ENCODE results near the gene DHFR2. TPM values are rescaled to one million over a fixed set of nuclear protein-coding genes. Genes with fewer than 3 reads are reported as not detected.
"Not testable (repeated sequence)": the region's sequence is repeated elsewhere in the genome, so short reads cannot be mapped to it uniquely, and the experiment has no call there.

The DHFR2 gene
- total RNA-seq, 2 donors from 2014 or later = 4.6 to 5.4 TPM

GRCh38 chr3:94082391-94082937 is 19.7 kb upstream of the DHFR2 start:
- no peak overlapping the region for H3K27ac ChIP-seq
- H3K9me3 ChIP-seq = no peaks in the 10 kb centered on the region
- H3K9ac ChIP-seq (ENCODE audit: low read depth in 2 of 2, low read length in 2 of 2) = no peak overlapping the region
- no peaks in the 10 kb centered on the region for H3K4me1 ChIP-seq
- no peaks in the 10 kb centered on the region for H3K27me3 ChIP-seq
- intact Hi-C loops (cut with DNase I) = no loop called here
- no peak for TF ChIP-seq CTCF (IDR thresholded peaks at IDR 0.05)
- H3K4me3 ChIP-seq = no peak overlapping the region
- H3K36me3 ChIP-seq = peaks cover 4% of the 10 kb centered on the region
- DNase-seq = no peak

DNA sequence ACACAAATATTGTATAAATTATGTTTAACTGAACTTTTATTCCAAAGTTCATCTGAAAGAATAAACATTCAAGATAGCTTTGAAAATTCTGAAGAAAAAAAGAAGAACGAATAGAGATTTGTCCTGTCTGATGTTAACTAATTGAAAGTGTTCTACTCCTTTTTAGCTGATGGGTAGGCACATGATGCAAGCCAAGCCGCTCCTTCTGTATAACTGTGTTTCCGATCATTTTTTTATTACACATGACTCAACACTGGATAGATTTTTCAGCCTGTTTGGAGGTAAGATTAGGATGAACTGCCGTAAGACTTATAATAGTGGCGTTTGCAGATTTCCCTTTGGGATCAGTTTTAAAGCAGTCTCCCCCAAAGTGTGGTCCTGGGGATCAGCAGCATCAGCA is 19.2 kb upstream of the DHFR2 start:
- Histone ChIP-seq H3K9ac (ENCODE audit: low read depth in 2 of 2, low read length in 2 of 2) (no peak overlapping the region), H3K27ac (no peak overlapping the region), H3K36me3 (peaks cover 4% of the 10 kb centered on the region), H3K4me3 (no peak overlapping the region), H3K9me3 (no peaks in the 10 kb centered on the region), H3K27me3 (no peaks in the 10 kb centered on the region), H3K4me1 (no peaks in the 10 kb centered on the region)
- no peak for DNase-seq
- intact Hi-C loops (cut with DNase I) = no loop called here
- no peak for TF ChIP-seq CTCF (IDR thresholded peaks at IDR 0.05)

DNA sequence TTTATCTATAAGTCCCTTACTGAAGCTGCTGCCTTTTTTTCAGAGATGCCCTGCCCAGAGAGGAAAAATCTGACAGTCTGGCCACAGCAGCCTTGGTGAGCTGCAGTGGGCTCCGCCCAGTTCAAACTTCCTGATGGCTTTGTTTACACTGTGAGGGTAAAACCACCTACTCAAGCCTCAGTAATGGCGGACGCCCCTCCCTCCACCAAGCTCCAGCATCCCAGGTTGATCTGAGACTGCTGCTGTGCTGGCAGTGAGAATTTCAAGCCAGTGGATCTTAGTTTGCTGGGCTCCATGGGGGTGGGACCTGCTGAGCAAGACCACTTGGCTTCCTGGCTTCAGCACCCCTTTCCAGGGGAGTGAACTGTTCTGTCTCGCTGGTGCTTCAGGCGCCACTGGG is 17.8 kb upstream of the DHFR2 start:
- H3K27ac ChIP-seq; H3K9ac ChIP-seq (ENCODE audit: low read depth in 2 of 2, low read length in 2 of 2); H3K4me3 ChIP-seq; H3K27me3 ChIP-seq; H3K4me1 ChIP-seq; H3K9me3 ChIP-seq; intact Hi-C loops (cut with DNase I); H3K36me3 ChIP-seq: not testable (repeated sequence)
- DNase-seq = peak; percentile 63

GRCh38 chr3:94076055-94076454 is 13.3 kb upstream of the DHFR2 start:
- intact Hi-C loops (cut with DNase I) = no loop called here
- H3K9me3 ChIP-seq = no peaks in the 10 kb centered on the region
- no peaks in the 10 kb centered on the region for H3K4me1 ChIP-seq
- TF ChIP-seq CTCF (IDR thresholded peaks at IDR 0.05) = no peak
- no peak overlapping the region for H3K27ac ChIP-seq
- H3K27me3 ChIP-seq = no peaks in the 10 kb centered on the region
- no peak for DNase-seq
- H3K36me3 ChIP-seq = no peaks in the 10 kb centered on the region
- H3K9ac ChIP-seq (ENCODE audit: low read depth in 2 of 2, low read length in 2 of 2) = no peak overlapping the region
- H3K4me3 ChIP-seq = no peak overlapping the region

GRCh38 chr3:94071713-94072284 is 9.1 kb upstream of the DHFR2 start:
- H3K27ac ChIP-seq = no peak overlapping the region
- intact Hi-C loops (cut with DNase I) = no loop called here
- no peaks in the 10 kb centered on the region for H3K9me3 ChIP-seq
- no peak overlapping the region for H3K4me3 ChIP-seq
- H3K4me1 ChIP-seq = no peaks in the 10 kb centered on the region
- H3K27me3 ChIP-seq = no peaks in the 10 kb centered on the region
- H3K9ac ChIP-seq (ENCODE audit: low read depth in 2 of 2, low read length in 2 of 2) = no peak overlapping the region
- TF ChIP-seq CTCF (IDR thresholded peaks at IDR 0.05) = no peak
- no peaks in the 10 kb centered on the region for H3K36me3 ChIP-seq
- no peak for DNase-seq

- Histone ChIP-seq H3K4me1 (peaks cover 4% of the 10 kb centered on the region), H3K27ac (no peak overlapping the region), H3K9ac (ENCODE audit: low read depth in 2 of 2, low read length in 2 of 2) (no peak overlapping the region), H3K27me3 (no peaks in the 10 kb centered on the region), H3K36me3 (no peaks in the 10 kb centered on the region), H3K9me3 (no peaks in the 10 kb centered on the region), H3K4me3 (no peak overlapping the region)
- intact Hi-C loops (cut with DNase I) = no loop called here
- DNase-seq = no peak
- no peak for TF ChIP-seq CTCF (IDR thresholded peaks at IDR 0.05)
Measured at GRCh38 chr3:94070341-94070911, 7.7 kb upstream of the DHFR2 start.

All from colonic mucosa (tissue), 4 donors.